Measurements from ENCODE around the gene IL3.

The IL3 gene

DNA sequence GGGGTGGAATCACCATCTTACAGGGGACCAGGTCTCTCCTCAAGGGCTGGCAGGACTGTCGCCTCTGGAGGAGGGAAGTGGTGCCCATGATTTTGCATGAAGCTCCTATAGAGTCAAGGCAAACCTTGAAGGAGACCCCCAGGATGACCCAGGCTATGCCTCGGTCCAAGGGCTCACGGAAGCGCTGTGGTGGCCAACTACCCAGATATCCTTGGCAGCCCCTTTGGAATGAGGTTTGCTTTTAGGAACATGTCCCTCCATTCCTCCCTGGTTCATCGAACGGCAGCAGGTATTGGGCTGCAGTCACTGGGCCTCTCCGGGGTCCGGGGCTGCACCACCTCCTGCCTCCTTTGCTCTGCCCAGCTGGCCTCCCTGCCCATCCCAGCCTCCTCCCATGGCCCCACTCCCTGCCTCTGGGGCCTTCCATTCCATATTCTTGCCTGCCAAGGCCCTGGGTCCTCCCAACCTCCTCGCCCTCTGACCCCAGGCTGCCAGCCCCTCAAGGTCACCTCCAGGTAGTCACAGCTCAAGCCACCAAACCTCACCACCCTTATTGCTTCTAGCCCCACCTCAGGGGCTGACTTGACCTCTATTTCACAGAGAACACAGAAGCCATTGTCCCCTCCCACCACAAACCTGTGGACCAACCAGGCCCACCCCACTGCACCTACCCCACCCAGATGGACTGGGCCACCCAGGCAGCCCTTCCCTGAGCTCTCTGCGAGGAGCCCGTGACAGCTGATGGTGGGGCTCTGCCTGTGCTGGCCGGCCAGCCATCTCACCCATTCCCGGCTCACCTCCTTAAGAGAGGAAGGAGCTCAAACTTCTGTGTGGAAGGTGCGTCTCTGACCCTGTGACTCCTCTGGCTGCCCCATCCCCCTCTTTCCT is 3.6 kb upstream of the IL3 start:
- DNase-seq = no peak

DNA sequence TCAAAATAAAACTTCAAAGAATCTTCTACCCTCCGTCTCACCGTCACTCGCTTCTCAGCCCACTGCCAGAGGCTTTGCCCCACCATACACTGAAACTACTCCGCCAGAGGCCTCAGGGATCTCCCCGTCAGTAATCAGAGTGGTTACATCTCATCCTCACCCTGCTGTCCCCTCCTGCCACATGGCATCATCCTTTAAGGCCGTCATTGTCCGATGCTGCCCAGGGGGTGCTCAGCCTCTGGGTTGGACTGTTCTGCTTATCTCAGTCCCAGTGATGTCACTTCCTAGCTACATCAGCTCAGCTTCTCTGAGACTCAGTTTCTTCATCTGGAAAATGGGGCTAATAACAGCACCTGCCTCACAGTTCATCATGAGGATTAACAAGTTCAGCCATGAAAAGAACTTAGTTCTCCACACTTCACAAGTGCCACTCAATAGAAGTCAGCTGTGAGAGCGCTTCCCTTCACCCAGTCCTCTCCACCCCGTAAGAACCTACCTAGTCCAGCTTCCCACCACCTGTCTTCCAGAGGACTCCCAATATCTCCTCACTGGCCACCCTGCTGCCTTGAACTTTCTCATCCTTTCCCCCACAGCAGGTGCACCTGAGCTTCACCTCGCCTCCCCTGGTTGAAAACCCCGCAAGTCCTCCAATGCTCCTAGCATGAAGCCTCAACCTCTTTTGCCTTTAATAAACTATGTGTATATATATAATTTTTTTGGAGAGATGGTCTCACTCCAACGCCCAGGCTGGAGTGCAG is 2.8 kb upstream of the IL3 start:
- no peak for DNase-seq

DNA sequence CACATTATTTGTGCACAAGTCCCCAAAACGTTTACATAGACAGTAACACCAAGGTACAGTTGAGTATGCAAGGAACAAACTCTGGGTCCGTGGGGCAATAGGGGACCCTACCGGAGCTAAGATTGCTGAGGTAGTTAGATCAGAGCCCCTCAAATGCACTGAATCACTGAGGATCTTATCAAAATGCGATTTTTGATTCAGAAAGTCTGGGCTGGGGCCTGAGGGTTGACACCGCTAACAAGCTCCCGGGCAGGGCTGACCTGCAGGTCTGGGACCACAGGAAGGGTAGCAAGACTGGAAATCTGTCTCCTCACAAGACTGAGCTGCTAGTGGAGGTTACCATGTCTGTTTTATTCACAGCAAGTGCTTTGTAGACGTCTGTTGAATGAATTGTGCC is 1.8 kb upstream of the IL3 start:
- DNase-seq = no peak

DNA sequence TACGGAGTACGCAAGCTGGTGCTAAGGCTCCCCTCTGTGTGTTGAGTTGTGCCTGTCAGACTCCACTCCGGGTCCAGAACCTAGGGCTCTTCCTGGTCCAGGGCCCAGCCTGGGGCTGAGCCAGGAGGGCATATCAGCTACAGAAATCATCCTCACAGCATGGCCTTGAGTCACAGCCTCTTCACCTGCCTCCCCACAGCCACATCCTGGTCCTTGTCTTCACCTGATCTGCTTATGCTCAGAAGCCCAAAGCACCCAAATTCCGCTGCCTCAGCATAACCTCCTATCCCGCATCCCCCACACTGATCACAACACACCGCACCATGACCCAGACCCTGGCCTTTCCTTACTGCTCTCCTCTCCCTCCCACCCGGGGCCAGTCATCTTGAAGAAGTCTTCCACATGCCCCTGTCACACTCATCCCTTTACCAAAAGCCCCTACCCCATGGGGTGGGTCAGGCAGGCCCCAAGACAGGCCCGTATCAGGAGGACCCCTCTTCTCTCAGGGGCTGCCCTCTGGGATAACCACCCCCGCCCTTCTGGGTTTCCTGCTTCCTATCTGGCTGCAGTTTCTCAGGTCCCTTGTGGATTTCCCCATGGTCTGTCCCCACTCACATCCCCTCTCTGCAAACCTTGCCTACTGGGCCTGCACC is 1.3 kb upstream of the IL3 start:
- DNase-seq = no peak

- DNase-seq = no peak
Measured at GRCh38 chr5:132059696-132060500, 557 bp upstream of the IL3 start.

DNA sequence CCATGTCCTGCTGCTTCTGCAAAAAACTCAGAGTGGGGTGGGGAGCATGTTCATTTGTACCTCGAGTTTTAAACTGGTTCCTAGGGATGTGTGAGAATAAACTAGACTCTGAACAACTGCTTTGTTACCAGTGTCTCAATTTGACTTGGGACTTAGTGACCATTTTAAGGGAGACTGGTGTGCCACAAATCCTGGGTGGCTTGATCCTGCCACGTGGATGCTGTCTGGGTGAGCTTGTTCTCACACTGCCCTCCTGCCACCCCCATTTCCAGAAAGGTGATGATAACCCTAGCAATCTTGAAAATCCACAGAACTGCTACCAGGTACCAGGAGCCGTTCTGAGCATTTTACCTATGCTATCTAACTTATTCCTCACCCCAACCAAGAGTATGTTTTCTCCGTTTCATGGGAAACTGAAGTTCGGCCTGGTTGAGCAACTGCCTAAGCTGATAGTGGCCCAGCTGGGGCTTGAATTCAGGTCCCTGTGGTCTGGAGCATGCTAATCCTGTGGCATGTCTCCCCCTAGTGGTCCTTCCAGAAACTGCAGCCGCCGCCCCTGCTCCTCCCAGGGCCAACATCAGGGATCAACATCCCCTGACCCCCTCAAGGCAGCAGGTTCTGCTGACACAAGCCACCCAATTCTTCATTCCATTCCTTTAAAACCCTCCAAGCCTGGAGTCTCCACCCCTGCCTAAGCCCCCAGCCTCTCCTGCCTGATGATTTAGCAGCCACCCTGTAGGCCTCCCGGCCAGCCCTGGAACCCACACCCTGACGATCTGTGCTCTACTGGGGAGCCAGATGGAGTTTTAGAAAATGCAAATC is 2.8 kb downstream of the IL3 start:
- peak; percentile 23 for DNase-seq

DNA sequence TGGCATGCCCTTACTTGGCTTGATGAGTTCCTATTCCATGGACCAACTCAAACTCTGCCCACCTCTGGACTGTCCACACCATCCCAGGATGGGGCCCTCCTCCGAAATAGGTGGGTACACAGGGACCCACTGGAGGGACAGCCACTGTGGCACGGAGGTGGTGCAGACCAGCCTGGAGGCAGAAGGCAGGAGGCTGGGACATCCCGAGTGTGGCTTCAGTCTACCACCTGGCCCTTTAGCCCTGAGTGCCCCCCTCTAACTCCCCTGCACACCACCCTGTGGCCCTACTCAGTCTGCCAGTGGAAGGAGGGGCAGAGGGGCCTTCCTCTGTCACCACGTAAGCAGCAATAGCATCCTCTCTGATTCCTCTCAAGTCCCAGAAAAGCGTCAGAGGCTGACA is 3.7 kb downstream of the IL3 start:
- DNase-seq = no peak

GRCh38 chr5:132064738-132065331 is 4.4 kb downstream of the IL3 start:
- DNase-seq = peak; percentile 39

- DNase-seq = no peak
Measured at GRCh38 chr5:132065351-132065937, 5.0 kb downstream of the IL3 start.

GRCh38 chr5:132065951-132066701 is 5.7 kb downstream of the IL3 start:
- no peak for DNase-seq

GRCh38 chr5:132066871-132067270 is 6.4 kb downstream of the IL3 start:
- DNase-seq = no peak

- no peak for DNase-seq
Measured at GRCh38 chr5:132067451-132067850, 7.0 kb downstream of the IL3 start.

- no peak for DNase-seq
Measured at GRCh38 chr5:132067941-132068808, 7.7 kb downstream of the IL3 start.

- no peak for DNase-seq
Measured at GRCh38 chr5:132069561-132069960, 9.1 kb downstream of the IL3 start.

GRCh38 chr5:132069994-132070393 is 9.5 kb downstream of the IL3 start:
- DNase-seq = no peak

DNA sequence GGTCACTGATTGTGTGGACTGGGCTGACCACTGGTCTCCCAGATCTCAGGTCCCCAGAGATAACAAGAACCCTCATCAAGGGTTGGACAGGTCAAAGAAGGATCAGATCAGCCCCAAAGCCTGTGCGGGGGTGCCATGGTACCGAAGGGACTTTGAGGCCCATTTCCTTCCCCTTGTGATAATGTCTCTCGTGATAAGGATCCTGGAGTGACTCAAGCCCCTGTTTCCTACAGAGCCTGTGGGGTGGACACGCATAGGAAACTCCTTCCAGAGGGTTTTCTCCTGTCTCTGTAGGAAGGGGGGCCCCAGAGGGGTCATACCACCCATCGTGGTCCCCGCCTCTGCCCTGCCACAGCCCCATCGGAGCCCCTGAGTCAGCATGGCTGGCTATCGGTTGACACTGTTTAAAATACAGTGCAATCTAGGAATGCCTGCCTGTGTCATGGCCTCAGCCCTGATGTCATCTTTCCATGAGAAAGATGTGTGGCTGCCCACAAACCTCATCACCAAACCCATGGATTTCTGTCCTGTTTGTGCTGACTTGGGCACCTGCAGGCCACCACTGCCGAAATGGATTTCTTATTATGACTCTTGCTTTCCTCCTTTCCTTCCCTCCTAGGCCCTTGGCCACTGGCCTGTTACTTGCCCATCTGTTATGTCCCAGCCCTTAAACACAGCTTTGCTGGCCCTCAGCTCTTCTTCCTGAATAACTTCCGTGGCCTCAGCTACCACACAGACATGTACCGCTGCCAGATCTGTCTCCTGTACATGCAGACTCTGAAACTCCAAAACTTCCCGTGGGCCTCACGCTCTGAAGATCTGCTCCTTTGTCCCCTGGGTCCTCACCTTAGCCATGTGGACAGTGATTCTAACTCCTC is 10.2 kb downstream of the IL3 start:
- DNase-seq = no peak

DNA sequence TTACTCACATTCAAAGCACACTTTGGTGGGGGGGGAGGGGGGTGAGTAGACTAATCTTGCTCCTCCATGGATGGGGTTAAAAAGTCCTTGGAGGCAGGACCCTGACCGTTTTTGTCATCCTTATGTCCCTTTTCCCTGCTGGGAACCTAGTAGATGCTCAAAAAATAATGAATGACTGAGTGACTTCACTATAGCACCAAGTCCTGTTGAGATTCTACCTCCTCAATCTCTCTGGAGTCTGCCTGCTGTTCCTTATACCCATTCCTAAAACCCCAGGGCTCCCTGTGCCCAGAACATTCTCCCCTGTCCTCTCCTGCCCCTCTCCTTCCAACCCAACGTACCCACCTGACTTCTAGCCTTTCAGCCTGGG is 10.9 kb downstream of the IL3 start:
- DNase-seq = no peak

GRCh38 chr5:132072070-132072469 is 11.6 kb downstream of the IL3 start:
- no peak for DNase-seq

Measured in right kidney (tissue), 1 donor.